Prostate gland (tissue), 2 donors: ENCODE data around the gene ST6GALNAC3.

Source experiments
- POLR2A ChIP-seq: fragments of 450-650 bp; IDR thresholded peaks from one replicate; pipeline ENCODE4 v1.6.1; 2016; ENCODE audit warnings: antibody characterized with exemption, mild to moderate bottlenecking
- TF ChIP-seq, protein P1 (sequence below), 4 experiments: fragments of 200-600 bp in 2 of 4; fragments of 450-650 bp in 2 of 4; sonication (generic) in 2 of 4; IDR thresholded peaks; 1 replicate in 3 of 4; 2 replicates in 1 of 4; pipeline ENCODE4 v1.5.1; 2016 to 2019; ENCODE audit warnings: antibody characterized with exemption in 4 of 4, mild to moderate bottlenecking in 2 of 4, moderate library complexity in 2 of 4

GRCh38 chr1:76110666-76111065 is 36.1 kb downstream of the ST6GALNAC3 start:
- TF ChIP-seq, protein P1, sequence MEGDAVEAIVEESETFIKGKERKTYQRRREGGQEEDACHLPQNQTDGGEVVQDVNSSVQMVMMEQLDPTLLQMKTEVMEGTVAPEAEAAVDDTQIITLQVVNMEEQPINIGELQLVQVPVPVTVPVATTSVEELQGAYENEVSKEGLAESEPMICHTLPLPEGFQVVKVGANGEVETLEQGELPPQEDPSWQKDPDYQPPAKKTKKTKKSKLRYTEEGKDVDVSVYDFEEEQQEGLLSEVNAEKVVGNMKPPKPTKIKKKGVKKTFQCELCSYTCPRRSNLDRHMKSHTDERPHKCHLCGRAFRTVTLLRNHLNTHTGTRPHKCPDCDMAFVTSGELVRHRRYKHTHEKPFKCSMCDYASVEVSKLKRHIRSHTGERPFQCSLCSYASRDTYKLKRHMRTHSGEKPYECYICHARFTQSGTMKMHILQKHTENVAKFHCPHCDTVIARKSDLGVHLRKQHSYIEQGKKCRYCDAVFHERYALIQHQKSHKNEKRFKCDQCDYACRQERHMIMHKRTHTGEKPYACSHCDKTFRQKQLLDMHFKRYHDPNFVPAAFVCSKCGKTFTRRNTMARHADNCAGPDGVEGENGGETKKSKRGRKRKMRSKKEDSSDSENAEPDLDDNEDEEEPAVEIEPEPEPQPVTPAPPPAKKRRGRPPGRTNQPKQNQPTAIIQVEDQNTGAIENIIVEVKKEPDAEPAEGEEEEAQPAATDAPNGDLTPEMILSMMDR (IDR thresholded peaks at IDR 0.05) = no peak
- TF ChIP-seq POLR2A = no peak
